ENCODE data around the gene LRWD1. TPM values are rescaled to one million over a fixed set of nuclear protein-coding genes. Genes with fewer than 3 reads are reported as not detected.

LRWD1 gene
- total RNA-seq, 1 experiment from 2014 or later: 39.6 TPM

GRCh38 chr7:102464577-102465280, at the start of gene LRWD1, which contains the start of gene ALKBH4 (continued):
- TF ChIP-seq ZNF263 (CRISPR knock-in tag; IDR thresholded peaks at IDR 0.05; ENCODE audit: low read depth) (peak; percentile 32; the same call in 1 of the 2 replicates), ZNF423 (CRISPR knock-in tag; IDR thresholded peaks at IDR 0.05) (no peak), ZNF232 (CRISPR knock-in tag; IDR thresholded peaks at IDR 0.05) (no peak), ESRRA (CRISPR knock-in tag; IDR thresholded peaks at IDR 0.05; ENCODE audit: borderline replicate concordance) (peak; percentile 46; the same call in 1 of the 2 replicates), CBFB (CRISPR knock-in tag; IDR thresholded peaks at IDR 0.05; ENCODE audit: low read depth) (peak; percentile 53; the same call in 1 of the 2 replicates), ATF2 (CRISPR knock-in tag; IDR thresholded peaks at IDR 0.05; ENCODE audit: borderline replicate concordance, low read depth) (no peak), USF1 (CRISPR knock-in tag; IDR thresholded peaks at IDR 0.05) (peak; percentile 59), ZNF512 (CRISPR knock-in tag; IDR thresholded peaks at IDR 0.05; ENCODE audit: borderline replicate concordance) (no peak), RELA (CRISPR knock-in tag; IDR thresholded peaks at IDR 0.05; ENCODE audit: borderline replicate concordance) (no peak), AFF4 (CRISPR knock-in tag; IDR thresholded peaks at IDR 0.05; ENCODE audit: borderline replicate concordance) (no peak; the same call in 1 of the 2 replicates)

GRCh38 chr7:102415685-102416225, 49.0 kb upstream of the LRWD1 start:
- Mint-ChIP-seq H3K27me3 (ENCODE audit: low read depth) (no peaks in the 10 kb centered on the region), H3K36me3 (peaks cover 47% of the 10 kb centered on the region), H3K9me3 (peaks cover under 1% of the 10 kb centered on the region), H3K4me3 (no peak overlapping the region), H3K4me1 (no peaks in the 10 kb centered on the region), H3K27ac (no peak overlapping the region)
- DNase-seq (ENCODE audit: low spot score) (no peak), ATAC-seq (no peak)
- ChIA-PET CTCF (interaction anchor here (0.6 to 3.0 kb wide), 2 partner anchors 11 to 37 kb away, joined by 3 to 10 read pairs; no protein-coding TSS in a partner anchor), POLR2A (no interaction called here)
- TF ChIP-seq TEAD4 (CRISPR knock-in tag; IDR thresholded peaks at IDR 0.05): no peak

GRCh38 chr7:102416406-102416805, 48.4 kb upstream of the LRWD1 start:
- Mint-ChIP-seq H3K27ac (no peak overlapping the region), H3K4me3 (no peak overlapping the region), H3K4me1 (no peaks in the 10 kb centered on the region), H3K9me3 (no peaks in the 10 kb centered on the region), H3K36me3 (peaks cover 44% of the 10 kb centered on the region), H3K27me3 (ENCODE audit: low read depth) (no peaks in the 10 kb centered on the region)
- ChIA-PET POLR2A (no interaction called here), CTCF (interaction anchor here (3.0 kb wide), 1 partner anchor 12 kb away, joined by 10 read pairs; no protein-coding TSS in a partner anchor)
- DNase-seq (ENCODE audit: low spot score) (no peak), ATAC-seq (no peak)
- no peak for TF ChIP-seq ZNF671 (CRISPR knock-in tag; IDR thresholded peaks at IDR 0.05)
- no peak for TF ChIP-seq ELF4 (CRISPR knock-in tag; IDR thresholded peaks at IDR 0.05; ENCODE audit: low read depth)
- TF ChIP-seq USF2 (CRISPR knock-in tag; IDR thresholded peaks at IDR 0.05): no peak
- TF ChIP-seq RELA (CRISPR knock-in tag; IDR thresholded peaks at IDR 0.05; ENCODE audit: borderline replicate concordance): no peak
- TF ChIP-seq NR3C1 (CRISPR knock-in tag; conservative IDR thresholded peaks at IDR 0.05; ENCODE audit: low read depth): no peak
- no peak for TF ChIP-seq TEAD4 (CRISPR knock-in tag; IDR thresholded peaks at IDR 0.05)
- no peak for TF ChIP-seq ZNF317 (CRISPR knock-in tag; IDR thresholded peaks at IDR 0.05; ENCODE audit: borderline replicate concordance, low read depth)
- no peak for TF ChIP-seq ZNF532 (CRISPR knock-in tag; IDR thresholded peaks at IDR 0.05; ENCODE audit: borderline replicate concordance)
- TF ChIP-seq NFE2L1 (CRISPR knock-in tag; IDR thresholded peaks at IDR 0.05): no peak
- TF ChIP-seq SMAD4 (CRISPR knock-in tag; IDR thresholded peaks at IDR 0.05): no peak

Measured in WTC11 (cell line).